K562 (cell line): ENCODE results near the gene TLE7. TPM values are rescaled to one million over a fixed set of nuclear protein-coding genes. Genes with fewer than 3 reads are reported as not detected.

Experiments used
- ATAC-seq: fragments of 200-7000 bp; cut with Tn5 transposase; 3 replicates; pipeline ENCODE4 v1.9.1; 2020; ENCODE audit warnings: moderate library complexity
- BruUV-seq: library from RNA; stranded (reverse); fragments of 400-500 nt; replicated peaks from 2 replicates; lab custom pipeline; 2021; lab: Mats Ljungman, UMichigan
- CTCF ChIA-PET: fragments of 300-600 bp; formaldehyde crosslinking; extraction: SDS; loops from one replicate; lab custom pipeline; 2021; ENCODE audit warnings: low intra/inter-chr PET ratio; lab: Yijun Ruan, JAX
- POLR2A ChIA-PET: fragments of 300-600, 350-650 bp; sonication (Branson Sonifier 250); formaldehyde crosslinking; extraction: SDS; loops from one replicate; lab custom pipeline; 2021; ENCODE audit warnings: antibody characterized with exemption, inconsistent platforms; lab: Yijun Ruan, JAX
- DNase-seq, 4 experiments: peaks; one replicate each; pipeline versions ENCODE4 v3.0.0 to v3.0.0-alpha.2; 2011 to 2018; ENCODE audit warnings: low spot score in 3 of 4, mixed read lengths in 3 of 4; ENCODE audit errors: extremely low read depth in 1 of 4
- FAIRE-seq: peaks from 2 replicates; lab custom pipeline; 2011; peaks lifted over from hg19 to GRCh38; lab: Jason Lieb, UNC
- H2AFZ ChIP-seq: 2 replicates; pipeline ENCODE4 v1.6.0; 2011; ENCODE audit warnings: low read depth, low read length, control low read depth, inconsistent platforms
- H3K27ac ChIP-seq: fragments of 200-600 bp; 3 replicates; pipeline ENCODE4 v1.8.0; 2011; ENCODE audit warnings: low read depth, mild to moderate bottlenecking, control low read depth, inconsistent platforms, low read length, moderate library complexity, mixed read lengths; ENCODE audit errors: extremely low read depth
- H3K27me3 ChIP-seq, 2 experiments: fragments of 300-600 bp in 1 of 2; 2 replicates in 1 of 2; 3 replicates in 1 of 2; pipeline versions ENCODE4 v1.6.0 to v1.8.0; 2011; ENCODE audit warnings: inconsistent platforms in 2 of 2, low read length in 2 of 2, mild to moderate bottlenecking in 1 of 2, mixed read lengths in 1 of 2, moderate library complexity in 1 of 2; ENCODE audit not compliant: control insufficient read depth in 2 of 2, insufficient read depth in 2 of 2
- H3K36me3 ChIP-seq: fragments of 300-600 bp; 3 replicates; pipeline ENCODE4 v1.8.0; 2011; ENCODE audit warnings: mild to moderate bottlenecking, low read length, inconsistent platforms; ENCODE audit not compliant: control insufficient read depth, insufficient read depth
- H3K4me1 ChIP-seq, 2 experiments: fragments of 200-600 bp in 1 of 2; replicated peaks in 1 of 2; 2 replicates in 1 of 2; 3 replicates in 1 of 2; pipeline versions ENCODE4 v1.5.1 to v1.8.0; 2011; ENCODE audit warnings: inconsistent platforms in 2 of 2, low read length in 2 of 2, mild to moderate bottlenecking in 1 of 2, mixed read lengths in 1 of 2, moderate library complexity in 1 of 2; ENCODE audit not compliant: control insufficient read depth in 2 of 2, insufficient read depth in 2 of 2
- H3K4me2 ChIP-seq: 2 replicates; pipeline ENCODE4 v1.6.1; 2011; ENCODE audit warnings: low read length, control low read depth, inconsistent platforms, mixed read lengths; ENCODE audit not compliant: insufficient read depth
- H3K4me3 ChIP-seq: fragments of 200-600 bp; sonication (generic), shearing (Covaris generic); 2 replicates; pipeline ENCODE4 v1.5.1; 2016; ENCODE audit warnings: control low read depth, inconsistent platforms
- H3K79me2 ChIP-seq: fragments of 200-600 bp; 3 replicates; pipeline ENCODE4 v1.8.0; 2011; ENCODE audit warnings: low read length, inconsistent platforms; ENCODE audit not compliant: control insufficient read depth, insufficient read depth
- H3K9ac ChIP-seq, 2 experiments: 2 replicates each; pipeline versions ENCODE4 v1.6.0 to v1.6.1; 2011; ENCODE audit warnings: low read depth in 2 of 2, low read length in 2 of 2, control low read depth in 1 of 2, inconsistent platforms in 1 of 2, mild to moderate bottlenecking in 1 of 2, mixed read lengths in 1 of 2; ENCODE audit not compliant: insufficient read depth in 1 of 2
- H3K9me1 ChIP-seq: one replicate; pipeline ENCODE4 v1.6.0; 2011; ENCODE audit warnings: inconsistent platforms, mild to moderate bottlenecking, low read length, moderate library complexity; ENCODE audit not compliant: control insufficient read depth, insufficient read depth
- H3K9me3 ChIP-seq: replicated peaks from 2 replicates; pipeline ENCODE4 v1.5.1; 2011; ENCODE audit warnings: low read depth, low read length, inconsistent platforms; ENCODE audit not compliant: control insufficient read depth, insufficient read depth
- H4K20me1 ChIP-seq: replicated peaks from 2 replicates; pipeline ENCODE4 v1.6.1; 2011; ENCODE audit warnings: low read length, inconsistent platforms, mixed read lengths; ENCODE audit not compliant: control insufficient read depth, insufficient read depth
- BRD9 ChIP-seq: fragments of 450-650 bp; IDR thresholded peaks from 2 replicates; pipeline ENCODE4 v1.6.1; 2018; ENCODE audit warnings: low read depth; ENCODE audit not compliant: partially characterized antibody
- CBFA2T2 ChIP-seq: fragments of 450-650 bp; conservative IDR thresholded peaks from 2 replicates; pipeline ENCODE4 v1.6.1; 2017; ENCODE audit warnings: mild to moderate bottlenecking
- FOXA1 ChIP-seq: fragments of 450-650 bp; IDR thresholded peaks from 2 replicates; pipeline ENCODE4 v1.6.1; 2016; ENCODE audit warnings: mild to moderate bottlenecking, borderline replicate concordance
- JUN ChIP-seq, 2 experiments: sonication (generic) in 1 of 2; formaldehyde crosslinking in 1 of 2; IDR thresholded peaks; 2 replicates each; pipeline versions ENCODE4 v1.6.1 to v1.8.0; 2012 to 2022; ENCODE audit warnings: borderline replicate concordance in 2 of 2, mild to moderate bottlenecking in 2 of 2, improper control_type of control experiment in 1 of 2, low read depth in 1 of 2, low read length in 1 of 2, missing genetic modification reagents in 1 of 2
- MEIS2 ChIP-seq: fragments of 450-650 bp; IDR thresholded peaks from 2 replicates; pipeline ENCODE4 v1.6.1; 2014; ENCODE audit warnings: mild to moderate bottlenecking; ENCODE audit not compliant: partially characterized antibody
- RFX7 ChIP-seq: fragments of 250-450 bp; sonication (Bioruptor Pico); IDR thresholded peaks from 2 replicates; pipeline ENCODE4 v1.5.1; 2021; ENCODE audit warnings: mild to moderate bottlenecking
- ZNF282 ChIP-seq: sonication (generic); formaldehyde crosslinking; IDR thresholded peaks from 2 replicates; pipeline ENCODE4 v1.8.1; 2023; ENCODE audit warnings: missing genetic modification reagents
- ZNF318 ChIP-seq, 2 experiments: fragments of 450-650 bp; IDR thresholded peaks; 2 replicates each; pipeline ENCODE4 v1.6.1; 2016; ENCODE audit warnings: mild to moderate bottlenecking in 2 of 2, borderline replicate concordance in 1 of 2, low read depth in 1 of 2, moderate library complexity in 1 of 2
- WGBS: fragments of 100-300 bp; shearing (Covaris generic); methylation state at CpG from one replicate; pipeline ENCODE4 v1.1.6; 2016; ENCODE audit warnings: low coverage, mixed read lengths; ENCODE audit not compliant: insufficient coverage; ENCODE audit errors: missing lambda C conversion rate; 5-methylcytosine and 5-hydroxymethylcytosine counted together
- in situ Hi-C: fragments of 300-500 bp; cut with MboI; formaldehyde crosslinking; loops from 4 replicates; pipeline ENCODE4 v1.15.0; 2018; ENCODE audit warnings: inconsistent platforms, mixed read lengths
- intact Hi-C: fragments of 100-400 bp; cut with micrococcal nuclease; formaldehyde crosslinking; loops from 2 replicates; pipeline ENCODE4 v1.14.2; 2022
- polyA plus RNA-seq, 8 experiments: library from polyadenylated mRNA; depleted of rRNA in 4 of 8; stranded (reverse) in 5 of 8; unstranded in 3 of 8; fragments of >200 nt; fragmentation: Nextera tagmentation in 2 of 8; fragmentation: Illumina TruSeq in 1 of 8; extraction: Ambion mirVana in 2 of 8; extraction: Trizol in 1 of 8; gene quantifications; 2 replicates each; pipeline versions ENCODE4 v1.2.1 to v1.2.3, GENCODE V29; 2011 to 2014; ENCODE audit warnings: inconsistent platforms in 1 of 8, missing spikeins in 1 of 8
- total RNA-seq, 7 experiments: library from RNA; depleted of rRNA in 6 of 7; stranded (reverse); fragments of >200 nt in 6 of 7; fragmentation: Illumina TruSeq in 2 of 7; extraction: Trizol in 2 of 7; gene quantifications; 2 replicates each; pipeline versions ENCODE4 v1.2.1 to v1.2.3, GENCODE V29; 2011 to 2021; ENCODE audit warnings: low replicate concordance in 1 of 7

The TLE7 gene
- total and polyA plus RNA-seq, 9 of the 15 experiments (the other 6 are each of a cell fraction or from before 2014, with no cell fraction given), result not detected

DNA sequence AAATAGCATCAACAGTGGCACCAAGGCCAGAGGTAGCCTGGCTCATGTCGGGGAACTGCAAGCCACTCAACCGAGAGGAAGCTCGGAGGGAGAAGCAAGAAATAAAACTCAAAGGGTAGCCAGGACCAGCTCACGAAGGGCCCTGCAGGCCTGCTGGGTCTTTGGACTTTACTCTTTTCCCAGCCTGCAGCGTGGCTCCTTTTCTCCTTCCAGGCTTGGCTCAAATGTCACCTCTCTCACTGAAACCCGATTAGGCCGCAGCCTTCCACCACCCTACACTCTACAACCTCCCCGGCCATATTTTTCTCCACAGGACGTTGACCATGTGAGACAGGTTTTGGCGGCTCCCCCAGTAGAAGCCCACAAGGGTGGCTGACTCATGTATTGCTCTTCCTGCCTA, 45.3 kb downstream of the TLE7 start:
- no peaks in the 10 kb centered on the region; the same call in 1 of the 2 replicates for H4K20me1 ChIP-seq
- TF ChIP-seq MEIS2, result no peak
- no peak for TF ChIP-seq CBFA2T2
- TF ChIP-seq FOXA1, result no peak
- no peak for TF ChIP-seq BRD9
- no peak for TF ChIP-seq ZNF282
- TF ChIP-seq ZNF318 (IDR thresholded peaks at IDR 0.05; ENCODE audit: borderline replicate concordance in 1 of 2, low read depth in 1 of 2), result no peak
- TF ChIP-seq RFX7 (CRISPR knock-in tag), result no peak
- no peak for TF ChIP-seq JUN (IDR thresholded peaks at IDR 0.05; ENCODE audit: borderline replicate concordance, low read depth, low read length)
- no peak for TF ChIP-seq JUN (CRISPR knock-in tag; IDR thresholded peaks at IDR 0.05; ENCODE audit: borderline replicate concordance)
- TF ChIP-seq, all 486 proteins: peak for 0
- Histone ChIP-seq H3K36me3 (no peaks in the 10 kb centered on the region), H3K9ac (no peak overlapping the region), H3K27me3 (peaks cover 19 to 24% of the 10 kb centered on the region in 2 experiments), H3K27ac (no peak overlapping the region), H2AFZ (no peak overlapping the region), H3K4me1 (no peaks in the 10 kb centered on the region), H3K79me2 (no peaks in the 10 kb centered on the region), H3K4me2 (no peak overlapping the region), H3K9me3 (no peaks in the 10 kb centered on the region), H3K4me3 (no peak overlapping the region), H3K9me1 (no peaks in the 10 kb centered on the region)
- in situ Hi-C loops (no loop called here), intact Hi-C loops (no loop called here)
- ChIA-PET POLR2A (no interaction called here), CTCF (no interaction called here)
- 2% methylated on average over 10 of the region's 10 CpGs for WGBS
- no TSS peak for BruUV-seq
- ATAC-seq (no peak), DNase-seq (no peak), FAIRE-seq (no peak)
